Activated CD4-positive, alpha-beta T cell treated with anti-CD3 and anti-CD28 coated beads for 24 hours (primary cell): ENCODE data around the gene SVEP1.
"Not testable (repeated sequence)": the region's sequence is repeated elsewhere in the genome, so short reads cannot be mapped to it uniquely, and the experiment has no call there.

Experiments used
- DNase-seq, 2 donors: peaks; one replicate each; pipeline ENCODE4 v3.0.0-alpha.2; 2020; ENCODE audit warnings: low read depth in 2 of 2

Gene SVEP1

DNA sequence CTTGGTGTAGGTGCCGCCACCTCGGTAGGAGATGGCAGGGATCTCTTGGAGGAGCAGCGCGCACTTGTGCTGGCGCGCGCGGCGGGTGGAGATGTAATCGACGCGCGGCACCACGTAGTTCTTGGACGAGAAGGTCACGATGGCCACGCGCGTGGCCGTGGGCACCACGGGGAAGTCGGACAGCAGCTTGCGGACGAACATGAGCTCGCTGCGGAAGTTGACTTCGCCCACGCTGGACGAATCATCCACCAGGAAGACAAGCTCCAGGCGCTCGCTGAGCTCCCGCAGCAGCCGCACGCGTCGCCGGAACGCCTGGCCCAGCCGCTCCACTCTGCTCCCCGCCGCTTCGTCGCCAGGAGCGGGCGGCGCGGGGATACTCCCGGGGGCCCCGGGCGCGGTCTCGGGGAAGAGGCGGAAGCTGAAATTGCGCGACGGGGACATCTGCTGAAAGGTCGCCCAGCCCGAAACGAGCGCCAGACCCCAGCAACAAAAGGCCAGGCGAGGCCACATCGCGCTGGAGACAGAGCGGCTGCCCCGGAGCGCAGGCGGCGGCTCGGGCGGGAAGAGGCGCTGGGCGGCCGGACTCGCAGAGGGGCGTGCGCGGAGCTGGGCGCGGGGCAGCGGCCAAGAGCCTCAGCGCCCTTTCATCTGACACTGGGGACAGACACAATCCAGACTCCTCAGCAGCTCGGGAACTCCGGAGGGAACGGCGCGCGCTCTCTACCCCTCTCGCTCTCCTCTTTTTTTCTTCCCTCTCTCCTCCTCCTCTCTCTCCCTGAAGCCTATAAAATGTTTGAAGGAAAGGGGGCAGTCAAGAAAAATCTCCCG is at the start of gene SVEP1:
TSS of gene SVEP1 (minus strand) at position 708 of the 828 bp plus-strand sequence. CDS start at position 510, 198 bp downstream.
- DNase-seq, result peak in 1 of 2 donors; percentile 1

DNA sequence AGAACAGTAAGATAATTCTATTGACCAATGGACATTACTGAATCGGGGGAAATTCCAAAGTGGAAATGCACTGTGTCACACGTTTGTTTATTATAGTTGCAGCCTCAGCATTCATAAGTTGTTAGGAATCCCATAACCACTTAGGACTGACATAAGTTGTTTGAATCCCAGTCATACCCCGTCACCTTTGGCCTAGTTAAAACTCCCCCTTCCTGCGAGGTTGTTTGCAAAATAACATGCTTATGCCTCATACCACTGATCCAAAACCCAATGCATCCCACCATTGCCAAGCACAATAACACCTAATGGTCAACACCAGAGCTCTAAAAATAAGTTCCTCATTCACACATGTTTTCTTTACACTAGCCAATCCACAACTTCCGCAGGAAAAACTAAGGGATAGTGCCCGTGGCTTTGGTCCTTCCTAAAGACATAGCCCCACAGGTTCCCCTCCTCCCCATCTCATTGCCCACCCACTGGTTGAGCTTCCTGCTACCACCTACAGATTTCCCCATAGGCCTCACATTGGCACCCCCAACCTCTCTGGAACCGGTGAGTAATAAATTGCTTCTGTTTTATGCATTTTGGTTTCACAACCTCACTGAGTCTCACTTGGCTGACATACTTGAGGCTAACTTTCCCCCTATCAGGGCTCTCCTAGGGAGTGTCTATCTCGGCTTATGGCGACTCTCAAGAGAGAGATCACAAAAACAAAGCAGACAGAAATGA is 46.7 kb upstream of the SVEP1 start:
- peak in 1 of 2 donors; percentile 1 for DNase-seq

GRCh38 chr9:110623462-110624025 is 44.0 kb upstream of the SVEP1 start:
- DNase-seq, result no peak

DNA sequence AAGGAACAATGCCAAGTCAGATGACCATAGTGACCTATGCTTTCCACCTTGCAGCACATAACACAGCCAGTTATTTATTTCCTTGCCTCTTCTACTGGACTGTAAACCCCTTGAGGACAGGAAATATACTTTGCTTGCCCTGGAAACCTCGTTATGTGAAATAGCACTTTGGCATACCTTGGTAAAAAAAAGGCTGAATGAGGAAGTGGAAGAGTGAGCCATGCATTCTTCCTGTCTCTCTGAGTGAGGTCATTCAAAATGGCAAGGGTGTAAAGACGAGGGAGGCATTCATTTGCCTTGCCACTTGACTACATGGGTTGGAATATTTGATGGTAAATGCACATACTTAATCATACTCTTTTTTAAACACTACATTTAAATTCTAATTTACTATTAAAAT is 42.8 kb upstream of the SVEP1 start:
- DNase-seq, result no peak

DNA sequence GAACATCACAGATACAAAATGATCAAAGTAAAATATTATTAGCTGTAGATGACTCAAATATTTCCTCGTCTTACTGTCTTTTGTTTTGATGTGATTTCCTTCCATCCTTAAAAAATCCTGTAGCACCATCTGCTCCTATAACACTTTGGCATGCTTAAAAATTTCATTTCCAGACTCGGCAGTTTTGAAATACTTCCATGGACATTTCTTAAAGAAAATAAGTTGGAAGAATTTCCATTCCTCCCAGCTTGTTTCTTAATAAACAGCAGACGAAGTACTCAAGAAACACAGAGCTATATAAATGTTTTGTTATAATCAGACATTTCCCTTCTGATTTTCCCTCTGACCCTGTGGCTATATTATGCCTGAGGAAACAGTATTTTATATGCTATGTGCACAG is 41.2 kb upstream of the SVEP1 start:
- no peak for DNase-seq

- no peak for DNase-seq
These were observed 40.3 kb upstream of the SVEP1 start for GRCh38 chr9:110619831-110620230.

- DNase-seq, result no peak
These were observed 36.0 kb upstream of the SVEP1 start for GRCh38 chr9:110615498-110615897.

DNA sequence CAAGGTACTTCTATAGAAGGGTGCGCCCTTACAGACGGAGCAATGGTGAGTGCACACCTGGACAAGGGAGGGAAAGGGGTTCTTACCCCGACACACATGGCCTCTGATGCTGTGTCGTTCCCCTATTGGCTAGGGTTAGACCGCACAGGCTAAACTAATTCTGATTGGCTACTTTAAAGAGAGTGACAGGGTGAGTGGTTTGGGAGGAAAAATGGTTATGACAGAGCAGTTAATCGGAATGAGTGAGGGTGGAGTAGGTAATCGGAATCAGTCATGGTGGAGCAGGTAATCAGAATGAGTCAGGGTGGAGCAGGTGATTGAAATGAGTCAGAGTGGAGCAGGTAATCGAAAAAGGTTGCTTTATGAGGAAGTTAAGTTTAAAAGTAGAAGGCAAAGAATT is 35.0 kb upstream of the SVEP1 start:
- DNase-seq, result not testable (repeated sequence)

GRCh38 chr9:110606179-110606790 is 26.7 kb upstream of the SVEP1 start:
- DNase-seq, result no peak

DNA sequence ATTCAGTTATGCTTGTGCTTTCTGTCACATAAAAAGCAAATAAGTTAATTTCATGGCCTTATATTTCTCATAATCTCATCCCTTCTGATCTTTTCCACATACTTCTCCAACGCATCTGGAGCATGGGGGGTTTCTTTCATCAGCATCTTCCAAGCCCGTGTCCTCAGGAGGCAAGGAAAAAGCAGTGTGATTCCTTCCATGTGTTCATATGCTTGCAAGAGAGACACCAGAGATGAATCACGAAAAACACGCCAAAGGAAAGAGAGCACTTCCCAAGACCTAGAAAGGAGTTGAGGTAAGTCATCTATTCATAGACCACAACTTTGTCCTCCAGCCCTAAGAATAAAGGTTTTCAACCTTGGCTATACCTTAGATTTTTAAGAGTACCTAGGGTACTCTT is 26.0 kb upstream of the SVEP1 start:
- no peak for DNase-seq

GRCh38 chr9:110604171-110604601 is 24.6 kb upstream of the SVEP1 start:
- DNase-seq, result no peak

DNA sequence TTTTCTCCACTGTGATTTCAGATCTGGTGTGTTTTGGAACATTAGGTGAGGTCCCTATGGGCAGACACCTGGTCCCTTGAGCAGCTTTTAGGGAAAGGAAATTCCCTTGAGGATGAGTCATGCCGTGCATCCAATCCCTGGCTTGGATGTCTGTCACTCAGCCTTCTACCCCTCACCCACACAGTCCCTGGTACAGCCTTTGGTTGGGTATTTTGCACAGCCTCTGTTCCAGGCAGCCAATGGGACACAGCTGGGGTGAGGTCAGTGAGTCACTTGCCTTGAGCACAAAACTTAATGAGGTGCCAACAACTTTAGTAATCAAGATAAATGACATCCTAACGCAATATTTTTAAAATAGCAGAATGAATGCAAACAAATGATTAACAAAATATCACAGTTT is 22.7 kb upstream of the SVEP1 start:
- no peak for DNase-seq

GRCh38 chr9:110601098-110601497 is 21.6 kb upstream of the SVEP1 start:
- no peak for DNase-seq

- DNase-seq, result no peak
These were observed 19.9 kb upstream of the SVEP1 start for GRCh38 chr9:110599468-110599867.

- DNase-seq, result no peak
These were observed 12.7 kb upstream of the SVEP1 start for GRCh38 chr9:110592044-110592830.

GRCh38 chr9:110591526-110591925 is 12.0 kb upstream of the SVEP1 start:
- no peak for DNase-seq

DNA sequence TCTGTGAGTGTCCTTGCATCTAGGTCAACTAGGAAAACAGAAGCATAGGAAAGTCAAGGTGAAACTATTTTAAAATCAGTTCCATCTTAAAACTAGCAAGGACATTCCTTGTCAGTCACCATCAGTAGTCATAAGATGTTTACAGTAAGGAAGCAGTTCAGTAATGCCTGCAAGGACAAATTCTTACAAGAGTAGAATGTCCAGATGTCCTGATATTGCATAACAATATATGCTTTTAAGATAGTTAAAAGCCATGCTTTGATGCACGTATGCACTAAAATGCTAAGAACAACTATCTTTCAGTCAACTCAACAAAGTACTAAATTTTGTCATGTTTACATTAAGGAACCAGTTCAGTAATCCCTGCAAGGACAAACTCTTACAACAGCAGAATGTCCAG is 11.3 kb upstream of the SVEP1 start:
- DNase-seq, result no peak

DNA sequence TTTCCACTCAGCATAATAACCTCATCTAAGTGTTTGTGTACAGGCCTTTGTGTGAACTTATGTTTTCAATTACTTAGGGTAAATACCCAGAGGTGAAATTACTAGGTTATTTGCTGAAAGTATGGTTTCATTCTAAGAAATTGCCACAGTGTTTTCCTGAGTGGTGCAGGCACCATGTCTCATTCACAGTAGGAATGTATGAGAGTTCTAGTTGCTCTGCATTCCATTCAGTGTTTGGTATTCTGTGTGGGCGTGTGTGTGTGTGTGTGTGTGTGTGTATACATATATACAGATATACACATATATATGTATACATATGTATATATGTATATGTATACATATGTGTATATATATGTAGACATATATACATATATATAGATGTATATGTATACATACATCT is 8.8 kb upstream of the SVEP1 start:
- DNase-seq, result no peak

DNA sequence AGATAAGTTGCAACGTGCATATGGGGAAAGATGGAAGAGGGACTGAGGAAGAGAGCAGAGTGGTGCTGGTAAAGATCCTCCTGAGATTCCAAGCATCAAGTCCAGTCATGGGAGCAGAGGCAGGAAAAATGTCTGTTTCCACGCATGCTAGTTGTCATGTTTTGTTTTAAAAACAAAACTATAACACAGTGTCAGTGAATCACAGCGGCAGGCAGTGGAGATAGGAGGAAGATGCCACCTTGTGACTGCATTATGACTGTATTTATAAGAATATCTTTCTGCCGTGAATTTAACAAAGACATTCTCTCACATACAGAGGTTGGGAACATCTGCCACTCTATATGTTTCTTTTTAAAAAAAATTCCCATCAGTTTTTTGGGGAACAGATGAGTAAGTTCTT is 3.7 kb upstream of the SVEP1 start:
- no peak for DNase-seq

- no peak for DNase-seq
These were observed 2.6 kb upstream of the SVEP1 start for GRCh38 chr9:110582156-110582555.

DNA sequence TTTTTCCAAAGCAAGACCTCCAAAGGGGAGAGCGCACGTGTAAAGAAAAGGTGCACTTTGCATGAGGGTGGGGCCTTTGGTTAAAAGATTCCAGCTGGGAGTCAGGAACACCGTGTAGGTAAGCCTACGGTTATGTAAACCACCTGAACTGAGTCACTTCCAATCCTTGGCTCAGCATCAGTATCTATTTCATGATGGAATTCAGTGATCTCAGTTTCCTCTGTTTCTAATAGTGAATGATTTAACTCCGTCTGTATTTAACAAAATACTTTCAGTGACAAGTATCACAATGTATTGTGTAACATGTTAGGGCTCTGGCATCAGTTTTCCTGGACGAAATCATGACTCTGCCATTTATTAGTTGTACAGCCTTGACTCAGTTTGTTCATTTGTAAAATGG is 1.3 kb upstream of the SVEP1 start:
- DNase-seq, result no peak

DNA sequence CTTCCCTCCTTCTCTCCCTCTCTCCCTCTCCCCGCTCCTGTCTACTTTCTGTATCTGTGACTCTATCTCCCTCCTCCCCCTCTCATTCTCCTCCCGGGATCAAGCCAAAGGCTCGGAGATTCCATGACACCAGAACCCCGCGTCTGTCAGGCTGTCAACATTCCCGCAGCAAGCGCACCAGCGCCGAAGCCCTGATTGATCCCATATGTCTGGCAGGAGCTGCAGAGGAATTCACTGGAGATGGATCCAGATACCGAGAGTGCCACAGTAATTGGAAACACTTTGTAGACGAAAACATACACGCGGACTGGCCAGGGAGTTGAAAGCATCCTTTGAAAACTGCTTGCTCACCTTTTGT is 300 bp upstream of the SVEP1 start:
- no peak for DNase-seq
